Esophagus mucosa (tissue), 1 donor: Measurements from ENCODE around the gene TMEM266. TPM values are rescaled to one million over a fixed set of nuclear protein-coding genes. Genes with fewer than 3 reads are reported as not detected.

ENCODE experiments used
- ATAC-seq: fragments of 200-7000 bp; cut with Tn5 transposase; one replicate; pipeline ENCODE4 v1.9.1; 2020
- total RNA-seq: library from RNA; stranded (reverse); gene quantifications from one replicate; pipeline ENCODE4 v1.2.4, GENCODE V29; 2023
- donor health status: DM: yes; HTN: yes; CAD: no.

TMEM266 gene
- total RNA-seq, 1 donor from 2014 or later = 0.08 TPM

DNA sequence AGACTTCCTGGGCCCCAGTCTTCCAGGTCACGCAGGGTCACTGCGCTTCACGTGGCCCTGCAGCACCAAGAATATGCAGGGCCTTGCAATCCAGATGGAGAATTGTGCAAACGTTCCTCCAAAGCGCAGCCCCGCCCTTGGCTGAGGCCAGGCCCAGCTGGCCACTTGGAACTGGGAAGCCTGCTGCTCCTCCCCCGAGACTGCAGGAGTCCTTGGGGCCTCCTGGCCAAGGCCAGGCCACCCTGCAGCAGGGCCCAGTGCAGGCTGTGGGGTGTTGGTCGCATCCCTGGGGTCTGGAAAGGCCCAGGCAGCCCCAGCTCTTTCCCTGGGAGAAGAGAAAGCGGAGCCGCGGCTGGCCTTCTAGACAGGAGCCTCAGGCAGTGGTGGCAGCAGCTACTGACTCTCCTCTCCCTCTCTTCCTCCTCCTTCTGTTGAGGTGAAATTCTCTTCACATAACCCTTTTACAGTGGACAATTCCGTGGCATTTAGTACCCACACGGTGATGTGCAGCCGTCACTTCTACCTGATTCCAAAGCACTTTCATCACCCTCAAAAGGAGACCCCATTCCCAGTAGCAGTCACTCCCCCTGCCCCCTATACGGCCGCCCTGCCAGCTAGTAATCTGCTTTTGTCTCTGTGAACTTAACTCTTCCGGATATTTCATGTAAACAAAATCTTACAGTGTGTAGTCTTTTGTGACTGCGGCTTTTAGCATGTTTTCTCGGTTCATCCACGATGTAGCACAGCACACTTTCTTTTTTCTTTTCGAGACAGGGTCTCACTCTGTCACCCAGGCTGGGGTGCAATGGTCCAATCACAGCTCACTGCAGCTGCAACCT is 103.9 kb downstream of the TMEM266 start:
- peak; percentile 15 for ATAC-seq

DNA sequence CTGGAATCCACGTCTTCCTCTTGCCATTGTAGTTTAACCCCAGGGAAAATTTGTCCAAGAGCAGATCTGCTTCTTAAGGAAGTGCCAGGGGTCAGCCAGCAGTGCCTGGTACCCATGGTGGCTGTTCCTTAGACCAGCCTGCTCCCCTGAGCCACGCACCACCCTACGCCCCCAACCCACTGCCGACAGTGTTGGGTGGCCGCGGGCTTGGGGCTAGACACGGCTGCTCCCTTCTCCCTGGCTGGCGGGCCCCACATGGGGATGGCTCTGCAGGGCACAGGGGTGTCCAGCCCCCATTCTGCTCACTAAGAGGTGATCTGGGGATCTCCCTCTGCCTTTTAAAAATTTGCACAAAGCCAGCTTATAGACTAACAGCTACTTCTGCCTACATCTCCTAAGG is 104.8 kb downstream of the TMEM266 start:
- ATAC-seq = no peak

DNA sequence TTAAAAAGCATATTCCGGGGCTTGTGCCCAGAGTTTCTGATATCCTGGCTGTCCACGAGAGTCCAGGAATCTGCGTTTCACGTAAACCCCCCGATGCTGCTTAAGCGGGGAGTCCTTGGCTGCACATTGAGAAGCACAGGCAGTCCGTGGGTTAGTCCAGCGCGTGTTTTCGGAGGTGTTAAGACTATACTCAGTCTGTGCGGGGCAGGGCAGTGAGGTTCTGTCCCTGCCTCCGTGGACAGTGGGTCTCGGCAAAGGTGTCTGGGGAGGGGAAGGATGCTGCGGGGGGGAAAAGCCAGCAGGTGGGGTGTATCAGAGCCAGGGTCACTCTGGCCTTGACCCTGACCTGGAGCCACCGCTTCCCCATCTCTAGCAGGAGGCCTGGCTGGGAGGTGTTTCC is 106.2 kb downstream of the TMEM266 start:
- no peak for ATAC-seq

DNA sequence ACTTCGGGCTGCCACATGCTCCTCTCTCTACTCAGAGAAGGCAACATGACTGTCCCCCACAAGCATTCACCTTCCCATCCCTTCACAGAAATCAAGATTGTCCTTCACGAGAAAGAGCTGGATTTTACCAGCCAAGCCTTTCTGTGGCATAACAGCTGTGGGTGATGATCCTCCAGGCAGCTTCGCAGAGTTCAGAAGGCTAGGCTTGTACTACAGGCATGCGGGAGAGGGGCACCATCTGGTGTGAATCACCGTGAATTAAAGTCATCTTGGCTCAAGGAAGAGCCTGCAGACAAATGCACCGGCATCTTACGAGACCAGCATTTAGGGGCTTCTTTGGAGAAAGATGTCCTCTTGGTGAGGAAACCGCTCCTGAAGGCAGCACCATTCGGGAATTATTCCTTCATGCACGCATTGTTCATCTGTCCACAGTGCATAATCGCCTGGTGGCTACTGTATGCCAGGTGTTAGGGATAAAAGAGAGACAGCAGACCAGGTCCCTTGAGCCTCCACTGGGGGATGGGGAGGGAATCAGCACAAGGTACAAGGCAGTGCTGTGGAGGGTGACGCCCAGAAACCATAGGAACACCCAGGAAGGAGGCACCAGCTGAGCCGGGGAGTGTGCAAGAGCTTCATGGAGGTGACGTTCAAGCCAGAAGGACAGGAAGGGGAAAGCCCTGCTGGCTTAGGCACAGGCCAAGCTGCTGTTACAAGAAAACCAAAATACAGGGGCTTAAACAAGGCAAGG is 108.6 kb downstream of the TMEM266 start:
- ATAC-seq = peak; percentile 17

DNA sequence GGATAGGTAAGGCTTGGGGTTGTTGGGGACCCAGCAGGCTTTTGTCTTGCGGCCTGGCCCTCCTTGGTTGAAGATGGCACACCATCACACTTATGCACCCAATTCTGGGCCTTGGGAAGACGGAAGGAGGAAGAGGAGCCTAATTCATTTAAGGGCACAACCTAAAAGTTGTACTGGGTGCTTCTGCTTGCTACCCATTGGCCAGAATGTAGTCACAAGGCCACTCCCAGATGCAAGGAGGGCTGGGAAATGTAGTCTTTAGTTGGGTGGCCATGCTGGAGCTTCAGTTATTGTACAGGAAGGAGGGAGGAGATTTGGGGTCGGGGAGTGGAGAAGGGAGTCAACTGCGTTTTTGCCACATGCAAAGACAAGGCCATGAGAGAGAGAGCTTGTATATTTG is 109.2 kb downstream of the TMEM266 start:
- peak; percentile 48 for ATAC-seq

DNA sequence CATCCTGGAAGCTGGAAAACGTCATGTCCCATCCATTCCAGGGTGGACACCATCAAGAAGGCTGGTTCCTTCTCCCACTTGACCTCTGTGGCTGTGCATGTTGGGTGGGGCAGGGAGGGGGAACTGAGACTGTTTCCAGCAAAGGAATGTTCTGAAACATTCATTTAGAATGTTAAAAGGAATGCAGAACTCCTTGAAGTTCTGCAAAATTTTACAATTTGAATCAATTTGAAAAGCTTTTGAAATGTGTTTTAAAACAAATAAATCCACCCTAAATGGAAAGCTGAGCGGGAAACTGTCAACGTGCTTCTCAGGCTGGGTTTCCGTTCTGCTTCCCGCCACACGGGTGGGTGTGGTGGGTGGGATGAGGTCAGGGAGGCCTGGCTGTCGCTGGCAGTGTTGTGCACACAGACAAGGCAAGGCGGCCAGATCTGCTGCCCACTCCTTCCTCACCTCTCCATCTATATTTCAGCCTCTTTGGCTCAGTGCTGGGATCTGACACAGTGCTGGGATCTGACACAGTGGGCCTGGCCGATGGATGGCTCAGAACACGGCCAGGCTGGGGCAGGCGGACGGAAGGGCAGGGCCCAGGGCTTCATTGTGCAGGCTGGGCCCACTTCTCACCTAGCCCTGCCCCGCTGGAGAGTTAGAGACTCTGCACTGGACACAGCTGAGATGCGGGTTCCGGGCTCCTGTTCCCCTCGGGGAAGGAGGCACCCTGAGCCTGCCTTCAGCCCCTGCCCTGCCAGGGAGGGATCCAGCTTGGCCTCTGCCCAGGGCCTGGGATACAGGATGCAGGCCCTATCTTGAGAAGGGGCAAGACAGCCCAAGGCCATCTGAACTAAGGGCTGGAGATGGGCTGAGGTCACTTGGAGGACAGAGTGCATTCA is 110.4 kb downstream of the TMEM266 start:
- peak; percentile 12 for ATAC-seq

DNA sequence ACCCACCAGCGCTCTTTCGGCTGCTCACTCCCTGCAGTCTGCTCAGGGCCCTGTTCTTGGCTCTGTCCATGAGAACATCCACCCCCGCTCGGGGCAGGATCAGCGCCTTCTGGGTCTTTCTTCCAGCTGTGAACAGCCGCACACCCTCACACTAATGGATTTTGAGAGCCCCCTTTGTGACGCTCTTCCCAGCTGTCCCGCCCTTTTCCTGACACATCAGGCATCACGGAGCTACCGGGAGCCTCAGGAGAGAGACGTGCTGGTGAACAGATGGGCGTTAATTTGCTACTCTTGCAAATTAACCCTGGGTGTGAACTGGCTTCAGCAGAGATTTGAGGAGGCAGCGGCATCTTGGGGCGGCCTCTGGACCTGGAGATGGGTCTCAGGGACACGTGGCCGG is 113.0 kb downstream of the TMEM266 start:
- ATAC-seq = no peak

DNA sequence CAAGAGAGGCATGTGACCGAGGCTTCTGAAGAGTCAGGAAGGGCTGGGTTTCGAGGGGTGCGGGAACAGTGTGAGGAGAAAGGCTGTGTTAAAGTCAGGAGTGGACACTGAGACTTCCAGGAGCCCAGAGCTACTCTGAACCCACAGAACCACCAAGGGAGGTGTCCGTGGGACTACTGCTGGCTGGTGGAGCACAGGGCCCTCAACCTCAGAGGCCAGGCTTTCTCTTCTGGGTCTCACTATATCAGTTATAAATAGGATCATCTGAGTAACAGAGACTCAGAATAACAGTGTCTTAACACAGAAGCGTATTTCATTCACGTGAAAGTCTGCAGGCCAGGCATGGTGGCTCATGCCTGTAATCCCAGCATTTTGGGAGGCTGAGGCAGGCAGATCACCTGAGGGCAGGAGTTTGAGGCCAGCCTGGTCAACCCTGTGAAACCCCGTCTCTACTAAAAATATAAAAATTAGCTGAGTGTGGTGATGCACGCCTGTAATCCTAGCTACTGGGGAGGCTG is 113.6 kb downstream of the TMEM266 start:
- no peak for ATAC-seq

DNA sequence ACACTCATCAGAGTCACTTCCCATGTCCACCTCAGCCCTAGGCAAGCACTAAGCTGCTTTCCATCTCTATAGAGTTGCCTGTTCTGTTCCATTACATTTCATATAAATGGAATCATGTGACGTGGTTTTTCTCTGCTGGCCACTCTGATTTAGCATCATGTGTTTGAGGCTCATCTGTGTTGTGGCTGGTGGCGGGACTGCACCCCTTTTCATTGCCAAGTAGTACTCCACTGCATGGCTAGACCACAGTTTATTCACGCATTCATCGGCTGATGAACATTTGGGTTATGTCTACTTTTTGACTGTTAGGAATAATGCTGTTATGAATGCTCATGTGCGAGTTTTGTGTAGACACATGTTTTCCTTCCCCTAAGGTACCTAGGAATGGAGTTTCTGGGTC is 114.9 kb downstream of the TMEM266 start:
- no peak for ATAC-seq

DNA sequence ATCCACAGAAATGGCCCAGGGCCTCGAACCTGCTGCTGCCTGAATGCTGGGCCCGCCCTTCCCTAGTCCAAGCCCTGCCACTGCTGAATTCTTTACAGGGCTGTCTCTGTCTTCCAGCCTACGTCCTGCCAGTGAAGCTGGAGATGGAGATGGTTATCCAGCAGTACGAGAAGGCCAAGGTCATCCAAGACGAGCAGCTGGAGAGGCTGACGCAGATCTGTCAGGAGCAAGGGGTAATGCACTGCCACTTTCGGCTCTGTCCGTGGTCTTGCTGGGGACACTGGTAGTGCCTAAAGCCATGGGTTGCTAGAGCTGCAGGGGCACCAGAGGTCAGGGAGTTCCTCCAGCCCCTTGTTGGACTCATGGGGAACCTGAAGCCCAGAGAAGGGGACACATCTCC is 115.7 kb downstream of the TMEM266 start:
- no peak for ATAC-seq

DNA sequence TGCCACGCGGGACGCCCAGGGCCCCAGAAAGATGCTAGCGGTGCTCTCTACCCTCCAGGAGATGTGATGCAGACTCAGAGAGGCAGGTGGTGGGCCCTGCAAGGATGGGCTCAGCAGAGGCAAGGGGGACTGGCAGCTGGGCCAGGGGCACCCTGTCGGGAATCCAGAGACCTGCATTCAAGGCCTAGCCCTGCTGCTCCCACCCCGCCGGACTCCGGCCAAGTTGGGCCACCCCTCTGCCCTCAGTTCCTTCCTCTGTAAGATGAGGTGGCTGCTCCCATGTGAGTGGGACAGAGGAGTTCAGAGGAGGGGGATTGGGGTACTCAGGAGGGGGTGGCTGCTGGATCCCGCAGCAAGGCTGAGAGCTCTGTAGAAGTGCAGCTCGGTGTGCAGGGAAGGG is 116.3 kb downstream of the TMEM266 start:
- no peak for ATAC-seq

DNA sequence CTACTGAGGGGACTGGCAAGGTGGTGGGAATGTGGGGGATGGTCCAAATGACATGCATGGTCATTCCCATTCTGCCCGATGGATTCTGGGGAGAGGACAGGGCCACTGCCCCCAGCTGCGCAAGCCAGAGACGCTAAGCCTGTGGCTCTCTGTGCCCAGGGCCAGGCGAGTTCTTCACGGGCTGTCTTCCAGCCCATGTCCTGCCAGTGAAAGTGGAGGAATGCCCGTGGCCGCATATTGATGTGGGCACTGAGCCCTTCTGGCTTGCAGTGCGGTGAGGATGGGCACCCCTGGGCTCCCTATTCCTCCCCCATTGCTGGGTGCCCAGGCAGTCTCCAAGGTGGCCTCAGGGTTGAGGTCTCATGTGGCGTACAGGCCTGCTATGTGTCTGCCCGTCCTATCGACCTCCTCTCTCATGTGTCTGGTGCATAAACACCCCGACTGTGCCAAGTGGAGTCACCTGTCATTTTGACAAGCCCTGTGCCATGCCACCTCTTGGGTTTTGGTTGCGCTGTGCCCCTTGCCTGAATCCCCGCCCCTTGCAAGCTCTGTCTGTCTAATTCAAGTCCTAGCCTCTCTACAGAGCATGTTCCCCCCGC is 116.8 kb downstream of the TMEM266 start:
- no peak for ATAC-seq

DNA sequence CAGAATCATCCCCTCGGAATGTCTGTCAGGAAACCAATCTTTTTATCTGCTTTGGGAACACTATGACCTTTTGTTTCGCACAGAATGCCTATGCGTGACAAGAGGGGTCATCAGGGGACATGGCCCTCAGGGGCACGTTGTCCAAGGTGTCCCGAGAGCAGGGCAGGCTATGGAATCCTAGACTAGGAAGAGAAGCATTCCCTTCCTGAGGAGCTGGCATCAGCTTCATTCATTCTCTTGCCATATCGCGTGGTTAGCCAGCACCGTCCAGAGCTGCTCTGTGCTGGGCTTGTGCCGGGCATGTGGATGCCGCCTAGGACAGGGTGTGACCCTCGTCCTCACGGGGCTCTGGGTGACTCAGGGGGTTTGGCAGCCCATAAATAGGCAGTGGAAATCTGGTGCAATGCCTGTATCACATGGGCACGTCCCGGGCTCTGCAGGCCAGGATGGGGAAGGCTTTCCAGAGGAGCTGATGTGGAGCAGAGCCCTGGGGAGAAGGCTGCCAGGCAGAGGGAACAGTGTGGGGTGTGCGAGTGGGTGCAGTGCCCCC is 117.8 kb downstream of the TMEM266 start:
- ATAC-seq = peak; percentile 95

DNA sequence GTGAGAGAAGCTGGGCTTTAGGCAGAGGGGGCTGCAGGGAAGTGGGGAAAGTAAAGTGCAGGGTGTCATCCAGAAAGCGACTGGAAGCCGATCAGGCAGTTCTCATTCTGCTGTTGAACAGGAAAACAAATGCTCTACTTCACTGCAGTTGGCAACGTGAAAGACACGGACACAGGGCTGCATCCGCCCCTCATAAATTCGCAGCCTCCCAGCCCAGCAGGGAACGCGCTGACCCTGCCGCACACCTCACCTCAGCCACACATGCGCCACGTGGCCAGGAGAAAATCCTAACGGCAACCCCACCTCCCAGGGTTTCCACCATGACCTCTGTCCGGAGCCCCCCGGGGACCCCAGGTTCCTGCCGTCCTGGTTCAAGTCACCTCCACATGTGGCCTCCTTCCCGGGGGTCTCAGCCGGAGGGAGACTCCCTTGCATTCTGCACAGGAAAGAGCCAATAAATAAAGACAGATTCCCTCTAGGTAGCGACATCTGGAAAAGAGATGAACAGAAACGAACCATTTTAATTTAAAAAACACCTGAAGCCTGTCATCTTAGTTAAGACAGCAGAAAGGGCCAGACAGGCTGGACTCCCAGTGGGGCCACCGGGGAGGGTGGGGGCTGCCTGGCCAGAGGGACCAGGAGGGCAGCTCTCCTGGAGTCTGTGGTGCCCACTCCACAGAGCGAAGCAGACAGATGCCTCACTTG is 118.7 kb downstream of the TMEM266 start:
- no peak for ATAC-seq

DNA sequence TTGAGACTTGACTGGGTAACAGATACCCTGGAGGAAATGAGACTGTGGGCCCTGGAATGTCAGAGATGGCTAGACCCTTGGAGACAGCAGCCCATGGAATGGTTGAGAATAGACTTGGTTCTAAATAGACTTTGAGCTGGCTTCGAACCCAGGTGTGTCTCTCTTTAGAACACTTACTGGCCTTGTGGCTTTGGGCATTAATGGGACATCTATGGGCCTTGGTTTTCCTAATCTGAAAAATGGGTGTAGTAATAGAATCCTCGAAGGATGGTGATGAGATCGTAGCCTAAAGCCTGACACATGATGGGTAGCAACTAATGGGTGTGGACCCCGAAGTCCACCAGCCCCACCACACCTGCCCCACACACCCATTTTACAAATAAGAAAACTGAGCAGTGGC is 119.2 kb downstream of the TMEM266 start:
- no peak for ATAC-seq

DNA sequence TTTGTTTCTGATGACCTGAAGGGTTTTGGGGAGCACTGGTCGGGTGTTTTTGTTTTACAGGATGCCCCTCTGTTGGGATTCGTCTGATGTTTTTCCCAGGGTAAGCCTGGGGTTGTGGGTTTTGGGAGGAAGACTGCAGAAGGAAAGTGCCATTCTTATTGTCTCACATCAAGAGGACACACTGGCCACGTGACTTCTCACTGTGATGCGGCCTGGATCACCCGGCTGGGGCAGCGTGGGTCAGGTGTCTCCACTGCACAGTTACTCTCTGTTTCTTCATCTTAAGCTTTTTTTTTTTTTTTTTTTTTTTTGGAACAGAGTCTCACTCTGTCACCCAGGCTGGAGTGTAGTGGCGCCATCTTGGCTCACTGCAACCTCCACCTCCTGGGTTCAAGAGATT is 120.5 kb downstream of the TMEM266 start:
- no peak for ATAC-seq

DNA sequence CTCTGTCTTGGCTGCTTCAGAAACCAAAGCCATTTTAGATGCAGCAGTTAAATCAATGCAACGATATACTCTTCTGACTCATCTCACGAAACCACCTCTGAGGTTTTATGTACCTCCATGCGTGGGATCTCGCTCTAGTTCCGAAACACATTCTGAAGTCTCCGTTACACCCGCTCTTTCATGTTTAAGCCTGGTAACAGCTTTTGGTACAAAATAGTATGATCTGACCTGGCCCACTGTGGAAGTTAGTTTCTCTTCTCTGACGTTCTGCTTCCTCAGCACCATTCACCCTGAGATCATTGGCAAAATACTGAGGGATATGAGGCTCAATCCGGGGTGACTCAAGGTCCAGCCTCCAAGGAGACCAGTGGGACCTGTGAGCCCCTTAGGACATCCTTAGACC is 121.9 kb downstream of the TMEM266 start:
- no peak for ATAC-seq

DNA sequence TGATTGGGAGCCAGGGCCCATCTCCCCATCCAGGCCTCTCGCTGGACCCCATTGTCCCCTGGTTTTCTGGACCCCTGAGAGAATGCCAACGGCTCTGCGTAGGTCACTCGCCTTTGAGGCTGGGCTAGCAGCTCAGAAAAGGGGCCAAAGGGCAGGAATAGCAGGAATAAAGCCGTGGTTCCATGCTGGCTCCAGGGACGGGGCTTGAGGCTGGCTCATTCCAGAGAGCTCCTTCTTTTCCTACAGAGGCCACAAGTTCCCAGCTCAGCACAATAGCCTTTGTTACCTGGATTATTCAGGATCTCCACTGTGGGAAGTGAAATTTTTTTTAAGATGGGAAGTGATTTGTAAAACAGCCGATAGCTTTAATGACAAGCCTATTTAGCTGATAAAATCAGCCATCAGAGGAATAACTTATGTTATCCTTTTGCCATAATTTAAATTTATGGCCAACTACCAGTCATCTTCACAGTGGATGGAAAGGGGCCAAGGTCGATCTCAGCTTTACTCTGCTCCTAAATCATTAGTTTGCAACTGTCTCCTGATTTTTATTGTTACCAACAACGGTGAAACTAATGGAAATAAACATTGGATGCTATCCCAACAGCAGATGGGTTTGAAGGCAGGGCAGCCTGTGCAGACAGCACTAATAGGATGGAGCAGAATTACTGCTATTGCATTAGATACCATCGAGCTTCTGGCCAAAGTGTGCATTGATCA is 124.3 kb downstream of the TMEM266 start:
- ATAC-seq = no peak

DNA sequence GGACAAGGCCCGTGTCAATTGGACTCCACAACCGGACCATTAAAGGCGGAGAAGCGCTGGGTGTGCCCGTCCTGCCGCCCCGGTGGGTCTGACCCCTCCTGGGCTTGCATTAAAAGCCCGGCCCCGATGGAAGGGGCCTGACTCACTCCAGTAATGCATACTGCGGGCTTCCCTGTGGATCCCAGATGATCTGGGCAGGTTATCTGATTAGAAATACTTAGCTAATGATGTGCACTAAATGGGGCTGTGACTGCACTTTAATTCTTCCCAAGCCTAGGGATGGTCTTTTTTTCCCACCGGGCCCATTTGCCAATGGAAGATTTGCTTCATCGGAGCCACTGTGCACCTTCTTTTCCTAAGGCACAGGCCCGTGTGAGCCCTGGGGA is 124.9 kb downstream of the TMEM266 start:
- no peak for ATAC-seq

DNA sequence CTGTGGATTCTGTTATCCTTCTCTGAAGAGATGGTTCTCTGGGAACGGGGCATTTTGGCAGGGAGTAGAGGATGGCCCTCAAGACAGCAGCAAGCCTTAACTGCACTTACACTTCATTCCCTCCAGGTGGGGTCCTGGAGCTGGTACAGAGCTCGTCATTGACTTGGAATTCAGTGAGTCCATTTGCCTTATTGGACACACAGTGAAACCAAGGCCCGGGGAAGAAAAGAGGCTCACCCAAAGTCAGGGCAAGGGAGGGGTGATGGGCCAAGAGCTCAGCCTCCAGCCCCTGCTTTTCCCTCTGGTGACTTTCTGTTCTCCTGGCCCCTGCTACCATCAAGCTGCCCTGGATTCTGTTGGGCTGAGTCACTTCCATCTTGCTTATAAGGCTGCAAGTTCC is 125.9 kb downstream of the TMEM266 start:
- peak; percentile 78 for ATAC-seq

DNA sequence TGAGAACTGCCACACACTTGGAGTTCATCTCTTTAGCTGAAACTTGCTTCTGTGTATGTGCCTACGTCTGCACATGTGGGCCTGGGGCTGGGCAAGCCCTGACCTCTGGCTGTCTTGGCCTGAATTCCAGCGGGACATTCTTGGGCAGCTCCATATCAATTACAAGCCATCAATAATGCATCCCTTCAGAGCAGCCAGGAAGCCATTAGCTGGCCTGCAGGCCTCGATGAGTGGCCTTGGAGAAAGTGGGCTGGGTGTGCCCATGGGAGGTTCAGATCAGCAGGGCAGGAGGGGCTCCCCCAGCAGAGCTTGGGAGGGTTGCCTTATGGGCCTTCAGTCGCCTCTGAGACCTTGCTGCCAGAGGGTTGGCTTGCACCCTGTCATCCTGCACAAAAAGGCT is 127.4 kb downstream of the TMEM266 start:
- no peak for ATAC-seq
